Limb (tissue), 2 donors: ENCODE results near the gene NAA25.
A peak's percentile ranks its signal among the peaks of the same experiment; 100 is the strongest.
"Not testable (repeated sequence)": the region's sequence is repeated elsewhere in the genome, so short reads cannot be mapped to it uniquely, and the experiment has no call there.

ENCODE experiments used
- DNase-seq, 2 donors: peaks; one replicate each; pipeline ENCODE4 v3.0.0-alpha.2; 2016; ENCODE audit errors: extremely low spot score in 2 of 2

Gene NAA25

GRCh38 chr12:112061137-112061536 lies 47.4 kb downstream of the NAA25 start:
- DNase-seq: no peak

GRCh38 chr12:112049351-112049750 lies 59.2 kb downstream of the NAA25 start:
- no peak for DNase-seq

GRCh38 chr12:112046003-112046402 lies 62.6 kb downstream of the NAA25 start:
- no peak for DNase-seq

GRCh38 chr12:112036614-112037013 lies 72.0 kb downstream of the NAA25 start:
- not testable (repeated sequence) for DNase-seq

- no peak for DNase-seq
Observed at GRCh38 chr12:112035219-112035785, 73.3 kb downstream of the NAA25 start.

- DNase-seq: no peak
Observed at GRCh38 chr12:112032292-112032691, 76.3 kb downstream of the NAA25 start.

- no peak for DNase-seq
Observed at GRCh38 chr12:112031472-112031871, 77.1 kb downstream of the NAA25 start.

- no peak for DNase-seq
Observed at GRCh38 chr12:112029301-112029700, 79.3 kb downstream of the NAA25 start.

GRCh38 chr12:112025808-112026375 lies 82.7 kb downstream of the NAA25 start:
- DNase-seq: no peak

- DNase-seq: no peak
Observed at GRCh38 chr12:112023759-112024396, 84.7 kb downstream of the NAA25 start.

GRCh38 chr12:112022241-112023016 lies 86.2 kb downstream of the NAA25 start:
- no peak for DNase-seq

GRCh38 chr12:112020947-112021457 lies 87.6 kb downstream of the NAA25 start:
- no peak for DNase-seq

- DNase-seq: no peak
Observed at GRCh38 chr12:112018571-112019237, 89.9 kb downstream of the NAA25 start.

- no peak for DNase-seq
Observed at GRCh38 chr12:112017041-112017440, 91.5 kb downstream of the NAA25 start.

- DNase-seq: no peak
Observed at GRCh38 chr12:112015938-112016337, 92.6 kb downstream of the NAA25 start.

- peak in 1 of 2 donors; percentile 66 for DNase-seq
Observed at GRCh38 chr12:112013601-112014402, 94.8 kb downstream of the NAA25 start.

- DNase-seq: peak; percentile 99 to 100
Observed at GRCh38 chr12:112012775-112013600, 95.6 kb downstream of the NAA25 start, which contains the start of the genes ERP29 and TMEM116. TSS of gene ERP29 (plus strand) at chr12:112013426. CDS start at chr12:112013466, 40 bp downstream. TSS of gene TMEM116 (minus strand) at chr12:112013165. CDS start at chr12:112005270, 7,895 bp downstream.

GRCh38 chr12:112011685-112012084 lies 96.9 kb downstream of the NAA25 start:
- DNase-seq: no peak
